Fibroblast of mammary gland (primary cell): ENCODE data around the gene HDDC3.

Experiments used
- DNase-seq: peaks from one replicate; pipeline ENCODE4 v3.0.0-alpha.2; 2010; ENCODE audit warnings: low read depth
- H3K4me3 ChIP-seq: 2 replicates; pipeline ENCODE4 v1.5.1; 2011; ENCODE audit warnings: low read depth, mild to moderate bottlenecking, low read length, moderate library complexity; ENCODE audit not compliant: control insufficient read depth
- TF ChIP-seq, protein P1 (sequence below): conservative IDR thresholded peaks from 2 replicates; pipeline ENCODE4 v1.5.1; 2011; ENCODE audit warnings: low read depth, low read length, inconsistent platforms; ENCODE audit not compliant: control insufficient read depth, insufficient read depth

The HDDC3 gene

GRCh38 chr15:90905306-90906180 is 26.8 kb downstream of the HDDC3 start:
- DNase-seq, result no peak
- H3K4me3 ChIP-seq, result no peak overlapping the region
- TF ChIP-seq, protein P1, sequence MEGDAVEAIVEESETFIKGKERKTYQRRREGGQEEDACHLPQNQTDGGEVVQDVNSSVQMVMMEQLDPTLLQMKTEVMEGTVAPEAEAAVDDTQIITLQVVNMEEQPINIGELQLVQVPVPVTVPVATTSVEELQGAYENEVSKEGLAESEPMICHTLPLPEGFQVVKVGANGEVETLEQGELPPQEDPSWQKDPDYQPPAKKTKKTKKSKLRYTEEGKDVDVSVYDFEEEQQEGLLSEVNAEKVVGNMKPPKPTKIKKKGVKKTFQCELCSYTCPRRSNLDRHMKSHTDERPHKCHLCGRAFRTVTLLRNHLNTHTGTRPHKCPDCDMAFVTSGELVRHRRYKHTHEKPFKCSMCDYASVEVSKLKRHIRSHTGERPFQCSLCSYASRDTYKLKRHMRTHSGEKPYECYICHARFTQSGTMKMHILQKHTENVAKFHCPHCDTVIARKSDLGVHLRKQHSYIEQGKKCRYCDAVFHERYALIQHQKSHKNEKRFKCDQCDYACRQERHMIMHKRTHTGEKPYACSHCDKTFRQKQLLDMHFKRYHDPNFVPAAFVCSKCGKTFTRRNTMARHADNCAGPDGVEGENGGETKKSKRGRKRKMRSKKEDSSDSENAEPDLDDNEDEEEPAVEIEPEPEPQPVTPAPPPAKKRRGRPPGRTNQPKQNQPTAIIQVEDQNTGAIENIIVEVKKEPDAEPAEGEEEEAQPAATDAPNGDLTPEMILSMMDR, result no peak

DNA sequence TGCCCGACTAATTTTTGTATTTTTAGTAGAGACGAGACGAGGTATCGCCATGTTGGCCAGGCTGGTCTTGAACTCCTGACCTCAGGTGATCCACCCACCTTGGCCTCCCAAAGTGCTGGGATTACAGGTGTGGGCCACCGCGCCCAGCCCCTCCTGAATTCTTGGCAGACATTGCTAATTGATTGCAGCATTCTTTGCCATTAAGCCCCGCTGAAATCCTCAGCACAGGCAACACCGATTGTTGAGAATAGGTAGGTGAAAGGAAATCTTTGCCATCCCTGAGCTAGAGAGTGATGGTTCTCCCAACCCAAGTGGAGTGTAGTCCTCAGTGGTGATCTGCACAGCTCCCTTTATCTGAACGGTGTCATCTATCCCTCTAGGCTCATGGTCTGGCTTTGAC is 27.6 kb downstream of the HDDC3 start:
- TF ChIP-seq, protein P1, result no peak
- no peak overlapping the region for H3K4me3 ChIP-seq
- no peak for DNase-seq

DNA sequence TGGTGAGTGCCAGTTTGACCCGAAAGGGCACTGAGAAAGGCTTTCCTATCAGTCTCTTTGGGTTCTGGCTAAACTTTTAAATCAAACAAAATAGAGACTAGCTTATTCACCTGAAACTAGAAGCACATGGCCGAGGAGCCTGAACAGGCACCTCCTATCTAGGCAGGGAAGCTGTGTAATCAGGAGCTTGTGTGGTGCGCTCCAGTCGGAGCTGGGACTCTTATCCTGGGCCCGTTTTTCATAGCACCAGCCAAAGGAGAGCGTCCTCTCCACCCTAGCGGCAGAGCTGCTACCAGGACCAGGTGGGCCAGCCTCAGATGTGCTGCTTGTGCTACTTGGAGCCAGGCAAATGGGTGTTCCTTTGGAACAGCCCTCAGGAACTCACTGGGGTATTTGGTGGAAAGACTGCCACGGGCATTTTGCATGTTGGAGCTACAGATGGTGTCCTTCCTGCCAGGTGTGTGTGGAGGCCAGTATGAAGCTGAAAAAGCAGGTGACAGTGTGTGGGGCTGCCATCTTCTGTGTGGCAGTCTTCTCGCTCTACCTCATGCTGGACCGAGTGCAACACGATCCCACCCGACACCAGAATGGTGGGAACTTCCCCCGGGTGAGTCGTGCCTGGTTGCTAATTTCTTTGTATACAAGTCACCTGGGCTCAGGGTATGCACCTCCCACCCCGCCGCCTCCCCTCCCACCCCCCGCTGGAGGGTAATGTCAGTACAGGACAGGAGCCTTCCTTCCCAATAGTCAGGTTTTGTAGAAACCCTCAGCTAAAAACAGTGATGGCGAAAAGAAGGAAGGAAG is 28.4 kb downstream of the HDDC3 start:
- no peak overlapping the region for H3K4me3 ChIP-seq
- DNase-seq, result no peak
- TF ChIP-seq, protein P1, result no peak

GRCh38 chr15:90902840-90903732 is 29.3 kb downstream of the HDDC3 start, which contains the start of gene MAN2A2:
Gene MAN2A2 (plus strand): TSS chr15:90903302. CDS start chr15:90904208, 906 bp downstream.
- TF ChIP-seq, protein P1, result no peak
- H3K4me3 ChIP-seq, result peak within 1 kb of the TSS; percentile 69
- DNase-seq, result peak; percentile 28

DNA sequence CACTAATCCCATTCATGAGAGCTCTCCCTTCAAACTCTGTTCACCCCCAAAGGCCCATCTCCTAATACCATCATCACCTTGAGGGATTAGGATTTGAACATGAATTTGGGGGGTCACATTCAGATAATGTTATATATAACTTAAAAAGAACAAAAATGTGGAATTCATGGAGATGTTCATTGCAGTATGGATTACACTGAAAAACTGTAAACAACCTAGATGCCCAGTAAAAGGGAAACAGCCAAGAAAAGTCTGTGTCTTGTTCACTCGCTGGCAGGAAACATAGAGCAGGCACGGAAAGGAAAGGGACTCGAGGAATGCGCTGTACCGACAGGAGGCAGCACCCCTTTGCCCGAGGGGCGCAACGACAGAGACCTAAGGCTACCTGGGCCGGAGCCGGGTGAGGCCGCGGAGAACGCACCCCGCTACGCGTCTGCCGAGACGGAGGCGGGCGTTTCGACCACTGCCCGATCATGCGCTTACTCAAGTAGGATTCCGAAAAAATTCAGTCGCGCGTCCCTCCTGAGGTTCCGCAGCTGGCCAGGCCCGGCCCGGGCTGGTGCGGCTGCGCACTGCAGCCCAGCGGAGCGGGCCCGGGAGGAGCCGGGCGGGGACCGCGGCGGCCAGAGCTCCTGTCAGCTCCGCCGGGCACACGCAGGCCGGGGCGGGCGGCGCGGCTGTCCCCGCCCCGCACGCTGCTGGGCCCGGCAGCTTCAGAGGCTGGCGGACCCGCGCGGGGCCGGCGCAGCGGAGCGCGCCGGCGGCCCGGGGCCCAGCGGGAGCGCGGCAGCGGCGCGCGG is 30.1 kb downstream of the HDDC3 start:
- TF ChIP-seq, protein P1, result peak; percentile 71
- H3K4me3 ChIP-seq, result peak overlapping the region; percentile 69
- peak; percentile 66 for DNase-seq
